Measurements from ENCODE around the gene GEMIN2.
"Not testable (repeated sequence)": the region's sequence is repeated elsewhere in the genome, so short reads cannot be mapped to it uniquely, and the experiment has no call there.

GEMIN2 gene

GRCh38 chr14:39114073-39114838, at the start of gene GEMIN2:
Gene GEMIN2, plus strand, starts transcription at chr14:39114323. Its CDS starts 16 bp downstream, at chr14:39114339.
- peak; percentile 92 for DNase-seq

- DNase-seq, result not testable (repeated sequence)
Measured at GRCh38 chr14:39069169-39069805, 44.8 kb upstream of the GEMIN2 start.

- DNase-seq, result no peak
Measured at GRCh38 chr14:39069923-39070322, 44.2 kb upstream of the GEMIN2 start.

GRCh38 chr14:39071096-39071495, 43.0 kb upstream of the GEMIN2 start:
- DNase-seq, result no peak

GRCh38 chr14:39080886-39081285, 33.2 kb upstream of the GEMIN2 start:
- no peak for DNase-seq

GRCh38 chr14:39083127-39083526, 31.0 kb upstream of the GEMIN2 start:
- no peak for DNase-seq

GRCh38 chr14:39085933-39086332, 28.2 kb upstream of the GEMIN2 start:
- DNase-seq, result no peak

GRCh38 chr14:39087493-39087892, 26.6 kb upstream of the GEMIN2 start:
- no peak for DNase-seq

GRCh38 chr14:39090548-39091111, 23.5 kb upstream of the GEMIN2 start:
- no peak for DNase-seq

- DNase-seq, result no peak
Measured at GRCh38 chr14:39091716-39092115, 22.4 kb upstream of the GEMIN2 start.

GRCh38 chr14:39094515-39094914, 19.6 kb upstream of the GEMIN2 start:
- no peak for DNase-seq

- DNase-seq, result no peak
Measured at GRCh38 chr14:39097159-39097558, 17.0 kb upstream of the GEMIN2 start.

- DNase-seq, result not testable (repeated sequence)
Measured at GRCh38 chr14:39099215-39099614, 14.9 kb upstream of the GEMIN2 start.

GRCh38 chr14:39099748-39100147, 14.4 kb upstream of the GEMIN2 start:
- no peak for DNase-seq

GRCh38 chr14:39102265-39102968, 11.7 kb upstream of the GEMIN2 start:
- peak; percentile 66 for DNase-seq

- peak; percentile 96 for DNase-seq
Measured at GRCh38 chr14:39102969-39103957, 10.9 kb upstream of the GEMIN2 start, which contains the start of gene SEC23A. Gene SEC23A, minus strand, starts transcription at chr14:39103235. Its CDS starts 7,117 bp downstream, at chr14:39096118.

- DNase-seq, result not testable (repeated sequence)
Measured at GRCh38 chr14:39104078-39104801, 9.9 kb upstream of the GEMIN2 start.

GRCh38 chr14:39107591-39107996, 6.5 kb upstream of the GEMIN2 start:
- DNase-seq, result no peak

GRCh38 chr14:39108791-39109190, 5.3 kb upstream of the GEMIN2 start:
- DNase-seq, result no peak

- no peak for DNase-seq
Measured at GRCh38 chr14:39109893-39110715, 4.0 kb upstream of the GEMIN2 start.
